SK-N-SH (cell line): ENCODE data around the gene WNT4. TPM values are rescaled to one million over a fixed set of nuclear protein-coding genes. Genes with fewer than 3 reads are reported as not detected.

ENCODE experiments used
- CTCF ChIA-PET: fragments of 300-600, 350-600 bp; formaldehyde crosslinking; extraction: SDS; loops from one replicate; lab custom pipeline; 2021; lab: Yijun Ruan, JAX
- POLR2A ChIA-PET: fragments of 350-600 bp; sonication (Branson Sonifier 250); formaldehyde crosslinking; extraction: SDS; loops from one replicate; lab custom pipeline; 2020; ENCODE audit warnings: antibody characterized with exemption, inconsistent platforms; lab: Yijun Ruan, JAX
- DNase-seq: peaks from one replicate; pipeline ENCODE4 v3.0.0; 2012
- H2AFZ ChIP-seq: fragments of 200-600 bp; sonication (generic); 2 replicates; pipeline ENCODE4 v1.8.1; 2016; ENCODE audit warnings: antibody characterized with exemption, mild to moderate bottlenecking, low read depth
- H3F3A ChIP-seq: fragments of 200-600 bp; sonication (generic); replicated peaks from 2 replicates; pipeline ENCODE3; 2016; ENCODE audit warnings: antibody characterized with exemption, mild to moderate bottlenecking; ENCODE audit not compliant: insufficient read depth
- H3K27ac ChIP-seq, 2 experiments: fragments of 200-500 bp in 1 of 2; fragments of 200-600 bp in 1 of 2; sonication (Bioruptor generic) in 1 of 2; sonication (generic), shearing (Covaris generic) in 1 of 2; 2 replicates each; pipeline versions ENCODE4 v1.5.1 to v1.6.1; 2014 to 2016; ENCODE audit warnings: low read depth in 2 of 2, inconsistent platforms in 1 of 2, low read length in 1 of 2, mild to moderate bottlenecking in 1 of 2, mixed read lengths in 1 of 2
- H3K27me3 ChIP-seq: fragments of 200-600 bp; sonication (generic), shearing (Covaris generic); 2 replicates; pipeline ENCODE4 v1.6.1; 2016; ENCODE audit warnings: mixed run types; ENCODE audit not compliant: insufficient read depth
- H3K36me3 ChIP-seq, 2 experiments: fragments of 200-500 bp in 1 of 2; fragments of 200-600 bp in 1 of 2; sonication (Bioruptor generic) in 1 of 2; sonication (generic) in 1 of 2; replicated peaks in 1 of 2; 2 replicates each; pipeline versions ENCODE3 to v1.5.1; 2014 to 2016; ENCODE audit warnings: low read length in 1 of 2, mild to moderate bottlenecking in 1 of 2; ENCODE audit not compliant: insufficient read depth in 2 of 2, control insufficient read depth in 1 of 2
- H3K4me1 ChIP-seq, 2 experiments: fragments of 200-500 bp in 1 of 2; fragments of 200-600 bp in 1 of 2; sonication (Bioruptor generic) in 1 of 2; sonication (generic), shearing (Covaris generic) in 1 of 2; 2 replicates each; pipeline versions ENCODE4 v1.5.1 to v1.6.1; 2014 to 2016; ENCODE audit warnings: low read depth in 1 of 2, low read length in 1 of 2, mixed run types in 1 of 2; ENCODE audit not compliant: insufficient read depth in 2 of 2, control insufficient read depth in 1 of 2
- H3K4me2 ChIP-seq: fragments of 200-600 bp; sonication (generic), shearing (Covaris generic); 2 replicates; pipeline ENCODE4 v1.6.1; 2017; ENCODE audit warnings: mixed run types
- H3K4me3 ChIP-seq, 2 experiments: fragments of 200-500 bp in 1 of 2; fragments of 200-600 bp in 1 of 2; sonication (Bioruptor generic) in 1 of 2; sonication (generic), shearing (Covaris generic) in 1 of 2; 2 replicates each; pipeline versions ENCODE4 v1.5.1 to v1.8.1; 2014 to 2016; ENCODE audit warnings: low read depth in 2 of 2, inconsistent platforms in 1 of 2, low read length in 1 of 2, mild to moderate bottlenecking in 1 of 2, mixed read lengths in 1 of 2, moderate library complexity in 1 of 2
- H3K79me2 ChIP-seq: fragments of 200-600 bp; sonication (generic); 2 replicates; pipeline ENCODE4 v1.8.1; 2017; ENCODE audit warnings: mild to moderate bottlenecking; ENCODE audit not compliant: insufficient read depth
- H3K9ac ChIP-seq: fragments of 200-600 bp; sonication (generic); 2 replicates; pipeline ENCODE4 v1.6.1; 2017; ENCODE audit warnings: mixed run types
- H3K9me2 ChIP-seq: fragments of 200-600 bp; sonication (generic); 2 replicates; pipeline ENCODE4 v1.6.1; 2017; ENCODE audit warnings: mixed run types
- H3K9me3 ChIP-seq: fragments of 200-600 bp; sonication (generic); 2 replicates; pipeline ENCODE4 v1.6.1; 2017; ENCODE audit warnings: mixed run types, mild to moderate bottlenecking, moderate library complexity
- H4K20me1 ChIP-seq: fragments of 200-600 bp; sonication (generic); 2 replicates; pipeline ENCODE4 v1.6.1; 2017; ENCODE audit warnings: mild to moderate bottlenecking, mixed run types; ENCODE audit not compliant: insufficient read depth
- EP300 ChIP-seq, 2 experiments: IDR thresholded peaks; 2 replicates each; pipeline versions ENCODE4 v1.4.0 to v1.6.1; 2012; ENCODE audit warnings: borderline replicate concordance in 1 of 2, low read depth in 1 of 2, low read length in 1 of 2
- EZH2phosphoT487 ChIP-seq: fragments of 200-600 bp; sonication (generic); IDR thresholded peaks from 2 replicates; pipeline ENCODE4 v1.6.1; 2017; ENCODE audit warnings: low read depth, mixed run types, mild to moderate bottlenecking, antibody characterized with exemption, moderate library complexity, borderline replicate concordance
- FOSL2 ChIP-seq: IDR thresholded peaks from 2 replicates; pipeline ENCODE4 v1.4.0; 2012; ENCODE audit warnings: low read depth, mild to moderate bottlenecking, moderate library complexity, borderline replicate concordance
- FOXJ3 ChIP-seq: sonication (generic); formaldehyde crosslinking; IDR thresholded peaks from 2 replicates; pipeline ENCODE4 v1.5.1; 2020; ENCODE audit warnings: mild to moderate bottlenecking, missing genetic modification reagents
- FOXM1 ChIP-seq: IDR thresholded peaks from 2 replicates; pipeline ENCODE4 v1.4.0; 2012; ENCODE audit warnings: low read depth, mild to moderate bottlenecking
- JUND ChIP-seq: IDR thresholded peaks from 2 replicates; pipeline ENCODE4 v1.4.0; 2012
- MXI1 ChIP-seq: IDR thresholded peaks from 2 replicates; pipeline ENCODE4 v1.6.1; 2012; ENCODE audit warnings: mild to moderate bottlenecking, low read depth, low read length, improper control_type of control experiment
- NFIC ChIP-seq: IDR thresholded peaks from 2 replicates; pipeline ENCODE4 v1.4.0; 2012; ENCODE audit warnings: borderline replicate concordance
- NRF1 ChIP-seq: IDR thresholded peaks from 2 replicates; pipeline ENCODE4 v1.6.1; 2012; ENCODE audit warnings: low read depth, mild to moderate bottlenecking, low read length
- RXRA ChIP-seq: IDR thresholded peaks from 2 replicates; pipeline ENCODE4 v1.4.0; 2012; ENCODE audit warnings: low read depth, mild to moderate bottlenecking, borderline replicate concordance
- SMC3 ChIP-seq: IDR thresholded peaks from 2 replicates; pipeline ENCODE4 v1.6.1; 2012; ENCODE audit warnings: low read depth, low read length, improper control_type of control experiment
- TAF1 ChIP-seq: IDR thresholded peaks from 2 replicates; pipeline ENCODE4 v1.6.1; 2012; ENCODE audit warnings: low read depth, mild to moderate bottlenecking, low read length, moderate library complexity, borderline replicate concordance
- TCF12 ChIP-seq: IDR thresholded peaks from 2 replicates; pipeline ENCODE4 v1.4.0; 2012
- TEAD4 ChIP-seq: IDR thresholded peaks from 2 replicates; pipeline ENCODE4 v1.4.0; 2012; ENCODE audit warnings: mild to moderate bottlenecking, borderline replicate concordance; ENCODE audit not compliant: insufficient read depth
- YY1 ChIP-seq: IDR thresholded peaks from 2 replicates; pipeline ENCODE4 v1.4.0; 2012; ENCODE audit warnings: low read depth, mild to moderate bottlenecking
- WGBS: methylation state at CpG from one replicate; pipeline ENCODE4 v1.1.6; 2017; ENCODE audit warnings: low lambda C conversion rate; 5-methylcytosine and 5-hydroxymethylcytosine counted together
- polyA plus RNA-seq, 3 experiments: library from polyadenylated mRNA; depleted of rRNA; stranded (reverse); fragments of >200 nt; gene quantifications; 2 replicates each; pipeline ENCODE4 v1.2.3, GENCODE V29; 2012
- TF ChIP-seq, protein P1 (sequence below): IDR thresholded peaks from 2 replicates; pipeline ENCODE4 v1.6.1; 2012; ENCODE audit warnings: mild to moderate bottlenecking, low read depth, low read length, moderate library complexity
- TF ChIP-seq, protein P2 (sequence below): IDR thresholded peaks from 2 replicates; pipeline ENCODE4; 2012
- TF ChIP-seq, protein P3 (sequence below): IDR thresholded peaks from 2 replicates; pipeline ENCODE4 v1.4.0; 2012; ENCODE audit warnings: low read depth
- TF ChIP-seq, protein P4 (sequence below): fragments of 150-350 bp; IDR thresholded peaks from 2 replicates; pipeline ENCODE4 v1.6.1; 2017; ENCODE audit warnings: antibody characterized with exemption, low read length, low read depth, borderline replicate concordance

The WNT4 gene
- polyA plus RNA-seq, 1 of the 3 experiments (the other 2 are of a cell fraction): 0.03 TPM

DNA sequence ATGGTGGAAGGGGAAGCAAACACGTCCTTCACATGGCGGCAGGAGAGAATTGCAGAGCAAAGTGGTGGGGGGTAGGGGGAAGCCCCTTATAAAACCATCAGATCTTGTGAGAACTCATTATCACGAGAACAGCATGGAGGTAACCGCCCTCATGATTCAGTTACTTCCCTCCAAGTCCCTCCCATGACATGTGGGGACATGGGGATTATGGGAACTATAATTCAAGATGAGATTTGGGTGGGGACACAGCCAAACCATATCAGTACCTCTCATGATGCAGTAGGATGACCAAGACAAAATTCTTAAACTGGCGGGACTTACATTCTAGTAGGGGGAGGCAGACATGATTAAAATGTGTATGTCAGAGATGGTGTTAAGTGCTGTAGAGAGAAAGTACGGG is 38.8 kb downstream of the WNT4 start:
- H2AFZ ChIP-seq: no peak overlapping the region
- no peaks in the 10 kb centered on the region for H3K9me2 ChIP-seq
- H3K9me3 ChIP-seq: no peaks in the 10 kb centered on the region
- no peak overlapping the region for H3K4me2 ChIP-seq
- no peaks in the 10 kb centered on the region for H3K27me3 ChIP-seq
- H3K79me2 ChIP-seq: peaks cover 86% of the 10 kb centered on the region
- H3K36me3 ChIP-seq: peaks cover 24 to 55% of the 10 kb centered on the region in 2 experiments
- ChIA-PET CTCF (interaction anchor here (1.0 to 8.2 kb wide), 5 partner anchors 10 to 311 kb away, joined by 3 to 82 read pairs (median 8); no protein-coding TSS in a partner anchor), POLR2A (no interaction called here)
- H3F3A ChIP-seq: peaks cover 27% of the 10 kb centered on the region
- no peak overlapping the region for H3K4me3 ChIP-seq
- TF ChIP-seq FOXJ3 (no peak), YY1 (no peak), TAF1 (no peak), FOXM1 (no peak), RXRA (no peak), NRF1 (no peak), NFIC (no peak), EZH2phosphoT487 (no peak), SMC3 (no peak), TEAD4 (no peak)
- TF ChIP-seq, protein P1, sequence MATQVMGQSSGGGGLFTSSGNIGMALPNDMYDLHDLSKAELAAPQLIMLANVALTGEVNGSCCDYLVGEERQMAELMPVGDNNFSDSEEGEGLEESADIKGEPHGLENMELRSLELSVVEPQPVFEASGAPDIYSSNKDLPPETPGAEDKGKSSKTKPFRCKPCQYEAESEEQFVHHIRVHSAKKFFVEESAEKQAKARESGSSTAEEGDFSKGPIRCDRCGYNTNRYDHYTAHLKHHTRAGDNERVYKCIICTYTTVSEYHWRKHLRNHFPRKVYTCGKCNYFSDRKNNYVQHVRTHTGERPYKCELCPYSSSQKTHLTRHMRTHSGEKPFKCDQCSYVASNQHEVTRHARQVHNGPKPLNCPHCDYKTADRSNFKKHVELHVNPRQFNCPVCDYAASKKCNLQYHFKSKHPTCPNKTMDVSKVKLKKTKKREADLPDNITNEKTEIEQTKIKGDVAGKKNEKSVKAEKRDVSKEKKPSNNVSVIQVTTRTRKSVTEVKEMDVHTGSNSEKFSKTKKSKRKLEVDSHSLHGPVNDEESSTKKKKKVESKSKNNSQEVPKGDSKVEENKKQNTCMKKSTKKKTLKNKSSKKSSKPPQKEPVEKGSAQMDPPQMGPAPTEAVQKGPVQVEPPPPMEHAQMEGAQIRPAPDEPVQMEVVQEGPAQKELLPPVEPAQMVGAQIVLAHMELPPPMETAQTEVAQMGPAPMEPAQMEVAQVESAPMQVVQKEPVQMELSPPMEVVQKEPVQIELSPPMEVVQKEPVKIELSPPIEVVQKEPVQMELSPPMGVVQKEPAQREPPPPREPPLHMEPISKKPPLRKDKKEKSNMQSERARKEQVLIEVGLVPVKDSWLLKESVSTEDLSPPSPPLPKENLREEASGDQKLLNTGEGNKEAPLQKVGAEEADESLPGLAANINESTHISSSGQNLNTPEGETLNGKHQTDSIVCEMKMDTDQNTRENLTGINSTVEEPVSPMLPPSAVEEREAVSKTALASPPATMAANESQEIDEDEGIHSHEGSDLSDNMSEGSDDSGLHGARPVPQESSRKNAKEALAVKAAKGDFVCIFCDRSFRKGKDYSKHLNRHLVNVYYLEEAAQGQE: no peak
- TF ChIP-seq, protein P2, sequence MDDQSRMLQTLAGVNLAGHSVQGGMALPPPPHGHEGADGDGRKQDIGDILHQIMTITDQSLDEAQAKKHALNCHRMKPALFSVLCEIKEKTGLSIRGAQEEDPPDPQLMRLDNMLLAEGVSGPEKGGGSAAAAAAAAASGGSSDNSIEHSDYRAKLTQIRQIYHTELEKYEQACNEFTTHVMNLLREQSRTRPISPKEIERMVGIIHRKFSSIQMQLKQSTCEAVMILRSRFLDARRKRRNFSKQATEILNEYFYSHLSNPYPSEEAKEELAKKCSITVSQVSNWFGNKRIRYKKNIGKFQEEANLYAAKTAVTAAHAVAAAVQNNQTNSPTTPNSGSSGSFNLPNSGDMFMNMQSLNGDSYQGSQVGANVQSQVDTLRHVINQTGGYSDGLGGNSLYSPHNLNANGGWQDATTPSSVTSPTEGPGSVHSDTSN: no peak
- peaks cover 0 to 15% of the 10 kb centered on the region in 2 experiments; a peak in 1 of 4 replicates for H3K4me1 ChIP-seq
- H3K9ac ChIP-seq: no peak overlapping the region
- H3K27ac ChIP-seq: no peak overlapping the region
- no peak for DNase-seq
- peaks cover 100% of the 10 kb centered on the region for H4K20me1 ChIP-seq
- WGBS: 98% methylated on average over 6 of the region's 6 CpGs

DNA sequence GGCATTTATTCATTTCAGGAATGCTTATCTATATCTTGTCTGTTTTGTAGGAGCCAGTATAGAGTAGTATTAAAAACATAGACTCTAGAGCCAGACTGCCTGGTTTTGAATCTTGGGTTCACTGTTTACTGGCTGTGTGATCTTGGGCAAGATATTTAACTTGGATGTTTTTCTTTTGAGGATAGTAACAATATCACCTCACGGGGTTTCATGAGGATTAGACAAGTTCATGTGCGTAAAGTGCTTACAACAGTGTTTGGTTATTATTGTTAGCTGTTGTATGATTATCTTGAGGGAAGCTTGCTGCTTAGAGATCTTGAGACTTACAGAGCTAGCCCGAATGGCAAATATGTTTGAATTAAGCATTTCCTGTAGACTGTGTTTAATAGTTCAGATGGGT is 40.2 kb downstream of the WNT4 start:
- Histone ChIP-seq H2AFZ (no peak overlapping the region), H3K27ac (peak overlapping the region in 1 of 2 experiments; percentile 34; a peak in 2 of 4 replicates), H3F3A (peaks cover 27% of the 10 kb centered on the region), H3K27me3 (no peaks in the 10 kb centered on the region), H3K4me2 (no peak overlapping the region), H3K9ac (no peak overlapping the region), H3K79me2 (peaks cover 85% of the 10 kb centered on the region), H3K9me2 (no peaks in the 10 kb centered on the region), H4K20me1 (peaks cover 98% of the 10 kb centered on the region), H3K9me3 (no peaks in the 10 kb centered on the region), H3K36me3 (peaks cover 36 to 58% of the 10 kb centered on the region in 2 experiments), H3K4me1 (peaks cover 0 to 3% of the 10 kb centered on the region in 2 experiments; a peak in 1 of 4 replicates), H3K4me3 (no peak overlapping the region)
- ChIA-PET POLR2A (no interaction called here), CTCF (interaction anchor here (1.0 to 1.8 kb wide), 3 partner anchors 23 to 314 kb away, joined by 3 to 13 read pairs (median 4); no protein-coding TSS in a partner anchor)
- 94% methylated on average over 3 of the region's 3 CpGs for WGBS
- DNase-seq: no peak
- no peak for TF ChIP-seq JUND
- TF ChIP-seq, protein P3, sequence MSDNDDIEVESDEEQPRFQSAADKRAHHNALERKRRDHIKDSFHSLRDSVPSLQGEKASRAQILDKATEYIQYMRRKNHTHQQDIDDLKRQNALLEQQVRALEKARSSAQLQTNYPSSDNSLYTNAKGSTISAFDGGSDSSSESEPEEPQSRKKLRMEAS: no peak
- TF ChIP-seq, protein P4, sequence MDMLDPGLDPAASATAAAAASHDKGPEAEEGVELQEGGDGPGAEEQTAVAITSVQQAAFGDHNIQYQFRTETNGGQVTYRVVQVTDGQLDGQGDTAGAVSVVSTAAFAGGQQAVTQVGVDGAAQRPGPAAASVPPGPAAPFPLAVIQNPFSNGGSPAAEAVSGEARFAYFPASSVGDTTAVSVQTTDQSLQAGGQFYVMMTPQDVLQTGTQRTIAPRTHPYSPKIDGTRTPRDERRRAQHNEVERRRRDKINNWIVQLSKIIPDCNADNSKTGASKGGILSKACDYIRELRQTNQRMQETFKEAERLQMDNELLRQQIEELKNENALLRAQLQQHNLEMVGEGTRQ: no peak
- no peak for TF ChIP-seq FOXM1
- no peak for TF ChIP-seq FOSL2
- TF ChIP-seq, protein P1: no peak
- no peak for TF ChIP-seq MXI1
- TF ChIP-seq EP300 (IDR thresholded peaks at IDR 0.05; ENCODE audit: borderline replicate concordance in 1 of 2, low read depth in 1 of 2, low read length in 1 of 2): no peak
- no peak for TF ChIP-seq TCF12
